ENCODE measurements around the gene SPIRE2. TPM values are rescaled to one million over a fixed set of nuclear protein-coding genes. Genes with fewer than 3 reads are reported as not detected.
A peak's percentile ranks its signal among the peaks of the same experiment; 100 is the strongest.

SPIRE2 gene
- total and polyA plus RNA-seq, 2 of the 13 experiments (the other 11 are each of a cell fraction or from before 2014, with no cell fraction given), result 13.3 to 37.5 TPM

DNA sequence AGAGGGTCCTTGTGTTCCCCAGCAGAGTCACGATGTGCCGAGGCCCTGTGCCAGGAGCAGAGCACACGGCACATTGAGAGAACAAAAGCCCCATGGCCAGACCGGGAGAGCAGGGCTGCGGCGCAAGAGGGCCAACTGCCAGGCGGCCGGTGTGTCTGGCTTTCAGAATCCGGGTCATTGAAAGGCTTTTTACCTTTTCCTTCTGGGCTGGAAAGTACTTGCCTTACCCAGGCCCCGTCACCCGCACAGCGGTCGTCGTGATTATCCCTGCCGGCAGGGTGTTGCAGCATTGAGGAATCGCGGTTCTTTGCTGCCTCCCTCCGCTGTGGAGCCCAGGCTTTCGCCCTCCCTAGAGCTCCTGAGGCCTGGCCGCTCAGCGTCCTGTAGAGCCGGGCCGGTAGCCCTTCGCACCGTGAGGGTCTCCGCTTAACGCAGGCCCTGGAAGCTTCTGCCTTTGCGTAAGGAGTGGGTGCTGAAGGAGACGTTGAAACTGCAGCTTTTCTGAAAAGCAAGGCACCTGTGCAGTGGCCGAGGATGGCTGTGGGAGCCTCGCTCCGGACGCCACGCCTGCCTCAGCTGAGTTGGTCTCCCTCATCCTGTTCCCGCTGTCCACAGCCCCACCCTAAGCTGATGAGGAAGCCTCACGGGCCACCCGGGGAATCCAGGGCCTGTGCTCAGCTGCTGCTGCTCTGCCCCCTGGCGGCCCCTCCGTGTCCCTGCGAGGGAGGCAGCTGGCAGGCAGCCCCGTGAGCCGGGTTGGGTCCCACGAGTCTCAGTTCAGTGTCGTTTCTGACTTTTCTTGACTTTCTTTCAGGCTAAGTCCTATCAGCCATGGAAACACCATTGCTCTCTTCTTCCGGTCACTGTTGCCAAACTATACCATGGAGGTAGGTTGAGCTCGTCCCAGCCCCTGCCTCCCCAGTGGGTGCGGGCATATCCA is 81.8 kb downstream of the SPIRE2 start (continued):
- no peak for TF ChIP-seq ZNF747 (CRISPR knock-in tag; IDR thresholded peaks at IDR 0.05; ENCODE audit: borderline replicate concordance)
- no peak for TF ChIP-seq NONO (IDR thresholded peaks at IDR 0.05)
- TF ChIP-seq NONO (CRISPR knock-in tag; conservative IDR thresholded peaks at IDR 0.05), result peak; percentile 72; the same call in 1 of the 2 replicates
- TF ChIP-seq, protein P1, sequence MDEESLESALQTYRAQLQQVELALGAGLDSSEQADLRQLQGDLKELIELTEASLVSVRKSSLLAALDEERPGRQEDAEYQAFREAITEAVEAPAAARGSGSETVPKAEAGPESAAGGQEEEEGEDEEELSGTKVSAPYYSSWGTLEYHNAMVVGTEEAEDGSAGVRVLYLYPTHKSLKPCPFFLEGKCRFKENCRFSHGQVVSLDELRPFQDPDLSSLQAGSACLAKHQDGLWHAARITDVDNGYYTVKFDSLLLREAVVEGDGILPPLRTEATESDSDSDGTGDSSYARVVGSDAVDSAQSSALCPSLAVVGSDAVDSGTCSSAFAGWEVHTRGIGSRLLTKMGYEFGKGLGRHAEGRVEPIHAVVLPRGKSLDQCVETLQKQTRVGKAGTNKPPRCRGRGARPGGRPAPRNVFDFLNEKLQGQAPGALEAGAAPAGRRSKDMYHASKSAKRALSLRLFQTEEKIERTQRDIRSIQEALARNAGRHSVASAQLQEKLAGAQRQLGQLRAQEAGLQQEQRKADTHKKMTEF (CRISPR knock-in tag; IDR thresholded peaks at IDR 0.05), result peak; percentile 52; the same call in 1 of the 2 replicates
- TF ChIP-seq ZNF496 (CRISPR knock-in tag; IDR thresholded peaks at IDR 0.05; ENCODE audit: insufficient replicate concordance), result no peak
- no peak for TF ChIP-seq ZNF207 (IDR thresholded peaks at IDR 0.05; ENCODE audit: borderline replicate concordance)
- no peak for TF ChIP-seq THYN1 (CRISPR knock-in tag; IDR thresholded peaks at IDR 0.05; ENCODE audit: borderline replicate concordance, low read depth)
- no peak for TF ChIP-seq ZNF605 (CRISPR knock-in tag; IDR thresholded peaks at IDR 0.05)
- TF ChIP-seq, protein P2, sequence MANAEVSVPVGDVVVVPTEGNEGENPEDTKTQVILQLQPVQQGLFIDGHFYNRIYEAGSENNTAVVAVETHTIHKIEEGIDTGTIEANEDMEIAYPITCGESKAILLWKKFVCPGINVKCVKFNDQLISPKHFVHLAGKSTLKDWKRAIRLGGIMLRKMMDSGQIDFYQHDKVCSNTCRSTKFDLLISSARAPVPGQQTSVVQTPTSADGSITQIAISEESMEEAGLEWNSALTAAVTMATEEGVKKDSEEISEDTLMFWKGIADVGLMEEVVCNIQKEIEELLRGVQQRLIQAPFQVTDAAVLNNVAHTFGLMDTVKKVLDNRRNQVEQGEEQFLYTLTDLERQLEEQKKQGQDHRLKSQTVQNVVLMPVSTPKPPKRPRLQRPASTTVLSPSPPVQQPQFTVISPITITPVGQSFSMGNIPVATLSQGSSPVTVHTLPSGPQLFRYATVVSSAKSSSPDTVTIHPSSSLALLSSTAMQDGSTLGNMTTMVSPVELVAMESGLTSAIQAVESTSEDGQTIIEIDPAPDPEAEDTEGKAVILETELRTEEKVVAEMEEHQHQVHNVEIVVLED (CRISPR knock-in tag; IDR thresholded peaks at IDR 0.05; ENCODE audit: borderline replicate concordance), result no peak
- no peak; the same call in 1 of the 2 replicates for TF ChIP-seq ZNF143 (CRISPR knock-in tag; IDR thresholded peaks at IDR 0.05)
- no peak for TF ChIP-seq PLRG1 (conservative IDR thresholded peaks at IDR 0.05)
- no peak for TF ChIP-seq KLF13 (CRISPR knock-in tag; IDR thresholded peaks at IDR 0.05)
- no peak for TF ChIP-seq ZBTB21 (CRISPR knock-in tag; IDR thresholded peaks at IDR 0.05)
- TF ChIP-seq, protein P3, sequence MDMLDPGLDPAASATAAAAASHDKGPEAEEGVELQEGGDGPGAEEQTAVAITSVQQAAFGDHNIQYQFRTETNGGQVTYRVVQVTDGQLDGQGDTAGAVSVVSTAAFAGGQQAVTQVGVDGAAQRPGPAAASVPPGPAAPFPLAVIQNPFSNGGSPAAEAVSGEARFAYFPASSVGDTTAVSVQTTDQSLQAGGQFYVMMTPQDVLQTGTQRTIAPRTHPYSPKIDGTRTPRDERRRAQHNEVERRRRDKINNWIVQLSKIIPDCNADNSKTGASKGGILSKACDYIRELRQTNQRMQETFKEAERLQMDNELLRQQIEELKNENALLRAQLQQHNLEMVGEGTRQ (IDR thresholded peaks at IDR 0.05; ENCODE audit: low read depth, low read length), result no peak
- TF ChIP-seq, protein P3 (CRISPR knock-in tag; IDR thresholded peaks at IDR 0.05; ENCODE audit: borderline replicate concordance), result no peak
- TF ChIP-seq RORA (CRISPR knock-in tag; IDR thresholded peaks at IDR 0.05), result no peak
- TF ChIP-seq ZNF724P (CRISPR knock-in tag; IDR thresholded peaks at IDR 0.05; ENCODE audit: borderline replicate concordance), result no peak
- TF ChIP-seq ISL2 (CRISPR knock-in tag; IDR thresholded peaks at IDR 0.05), result 0 out of 2 replicates have a peak, but pooled peaks have one; percentile 29
- no peak for TF ChIP-seq ZNF441 (CRISPR knock-in tag; IDR thresholded peaks at IDR 0.05; ENCODE audit: borderline replicate concordance)
- 0 out of 2 replicates have a peak, but pooled peaks have one; percentile 7 for TF ChIP-seq BCL6 (CRISPR knock-in tag; IDR thresholded peaks at IDR 0.05)
- no peak for TF ChIP-seq ZNF468 (CRISPR knock-in tag; IDR thresholded peaks at IDR 0.05)
- no peak for TF ChIP-seq MAFF (IDR thresholded peaks at IDR 0.05; ENCODE audit: low read depth, low read length)
- TF ChIP-seq, protein P4, sequence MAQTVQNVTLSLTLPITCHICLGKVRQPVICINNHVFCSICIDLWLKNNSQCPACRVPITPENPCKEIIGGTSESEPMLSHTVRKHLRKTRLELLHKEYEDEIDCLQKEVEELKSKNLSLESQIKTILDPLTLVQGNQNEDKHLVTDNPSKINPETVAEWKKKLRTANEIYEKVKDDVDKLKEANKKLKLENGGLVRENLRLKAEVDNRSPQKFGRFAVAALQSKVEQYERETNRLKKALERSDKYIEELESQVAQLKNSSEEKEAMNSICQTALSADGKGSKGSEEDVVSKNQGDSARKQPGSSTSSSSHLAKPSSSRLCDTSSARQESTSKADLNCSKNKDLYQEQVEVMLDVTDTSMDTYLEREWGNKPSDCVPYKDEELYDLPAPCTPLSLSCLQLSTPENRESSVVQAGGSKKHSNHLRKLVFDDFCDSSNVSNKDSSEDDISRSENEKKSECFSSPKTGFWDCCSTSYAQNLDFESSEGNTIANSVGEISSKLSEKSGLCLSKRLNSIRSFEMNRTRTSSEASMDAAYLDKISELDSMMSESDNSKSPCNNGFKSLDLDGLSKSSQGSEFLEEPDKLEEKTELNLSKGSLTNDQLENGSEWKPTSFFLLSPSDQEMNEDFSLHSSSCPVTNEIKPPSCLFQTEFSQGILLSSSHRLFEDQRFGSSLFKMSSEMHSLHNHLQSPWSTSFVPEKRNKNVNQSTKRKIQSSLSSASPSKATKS (CRISPR knock-in tag; IDR thresholded peaks at IDR 0.05), result no peak

Data from HepG2 (cell line).